ENCODE measurements around the gene TFPI. TPM values are rescaled to one million over a fixed set of nuclear protein-coding genes. Genes with fewer than 3 reads are reported as not detected.
"Not testable (repeated sequence)": the region's sequence is repeated elsewhere in the genome, so short reads cannot be mapped to it uniquely, and the experiment has no call there.

The TFPI gene
- total RNA-seq, 1 donor from 2014 or later, result 54.7 TPM

- DNase-seq (ENCODE audit: low spot score), result no peak
Observed at GRCh38 chr2:187552828-187553681, 1.2 kb downstream of the TFPI start.

GRCh38 chr2:187552381-187552780 is 1.9 kb downstream of the TFPI start:
- DNase-seq (ENCODE audit: low spot score), result no peak

DNA sequence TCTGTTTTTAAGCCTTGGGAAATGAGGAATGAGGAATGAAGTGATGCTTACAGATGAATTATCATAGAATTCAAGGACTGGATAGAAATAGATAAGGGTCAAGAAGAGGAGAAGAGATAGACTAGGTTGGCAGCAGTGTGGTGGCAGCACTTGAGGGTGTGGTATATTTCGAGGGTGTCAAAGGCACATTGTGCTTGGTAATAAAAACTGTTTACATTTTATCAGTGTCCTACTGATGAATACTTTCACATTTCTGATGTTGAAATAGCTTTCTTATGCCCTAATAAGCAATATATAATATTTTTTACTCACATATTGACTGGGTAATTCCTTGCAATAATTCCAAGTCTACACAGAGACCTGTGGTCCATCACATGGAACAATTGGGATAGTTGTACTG is 3.4 kb downstream of the TFPI start:
- DNase-seq (ENCODE audit: low spot score), result no peak

DNA sequence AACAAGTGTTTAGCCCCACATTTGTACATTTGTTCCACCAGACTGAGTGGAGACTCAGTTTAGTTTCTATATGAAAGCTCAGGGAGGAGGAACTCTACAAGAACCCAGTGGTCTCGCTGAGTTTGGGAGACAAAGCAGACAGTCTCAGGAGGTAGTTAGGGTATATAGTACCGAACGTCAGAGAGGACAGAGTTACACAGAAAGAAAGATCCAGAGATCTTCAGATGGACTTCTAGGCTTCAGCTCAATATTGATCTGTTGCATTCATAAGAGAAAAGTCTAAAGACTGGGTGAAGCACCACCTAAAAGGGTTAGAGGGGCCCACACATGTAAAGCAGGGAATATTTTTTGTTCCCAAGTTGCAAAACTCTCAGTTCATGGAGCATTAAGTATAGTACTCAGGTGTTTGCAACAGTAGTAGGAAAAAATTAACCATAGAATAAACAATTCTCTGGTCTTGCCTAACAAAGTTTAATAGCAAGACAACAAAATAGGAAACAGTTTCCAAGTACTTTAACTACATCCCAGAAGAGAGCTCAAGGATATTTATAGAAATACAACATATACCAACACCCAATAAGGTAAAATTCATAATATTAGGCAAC is 4.2 kb downstream of the TFPI start:
- DNase-seq (ENCODE audit: low spot score), result no peak

- DNase-seq (ENCODE audit: low spot score), result no peak
Observed at GRCh38 chr2:187549193-187549592, 5.0 kb downstream of the TFPI start.

DNA sequence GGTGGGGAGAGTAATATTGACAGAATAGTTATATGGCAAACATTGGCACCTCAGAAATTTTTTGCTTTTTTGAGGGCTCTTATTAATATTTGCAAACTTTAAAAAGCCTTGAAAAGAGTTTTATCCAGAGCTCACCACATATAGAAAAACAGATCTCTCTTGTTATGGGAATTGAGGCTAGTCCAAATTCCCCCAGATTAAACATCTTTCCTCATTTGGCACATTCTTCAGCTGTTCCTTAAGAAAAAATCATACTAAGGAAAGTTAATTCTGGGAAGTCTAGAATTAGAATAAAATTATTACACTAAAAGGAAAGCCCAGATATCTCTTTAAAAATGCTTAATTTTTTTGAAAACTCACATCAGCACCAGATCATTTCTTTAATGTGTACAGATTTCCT is 5.6 kb downstream of the TFPI start:
- DNase-seq (ENCODE audit: low spot score), result no peak

DNA sequence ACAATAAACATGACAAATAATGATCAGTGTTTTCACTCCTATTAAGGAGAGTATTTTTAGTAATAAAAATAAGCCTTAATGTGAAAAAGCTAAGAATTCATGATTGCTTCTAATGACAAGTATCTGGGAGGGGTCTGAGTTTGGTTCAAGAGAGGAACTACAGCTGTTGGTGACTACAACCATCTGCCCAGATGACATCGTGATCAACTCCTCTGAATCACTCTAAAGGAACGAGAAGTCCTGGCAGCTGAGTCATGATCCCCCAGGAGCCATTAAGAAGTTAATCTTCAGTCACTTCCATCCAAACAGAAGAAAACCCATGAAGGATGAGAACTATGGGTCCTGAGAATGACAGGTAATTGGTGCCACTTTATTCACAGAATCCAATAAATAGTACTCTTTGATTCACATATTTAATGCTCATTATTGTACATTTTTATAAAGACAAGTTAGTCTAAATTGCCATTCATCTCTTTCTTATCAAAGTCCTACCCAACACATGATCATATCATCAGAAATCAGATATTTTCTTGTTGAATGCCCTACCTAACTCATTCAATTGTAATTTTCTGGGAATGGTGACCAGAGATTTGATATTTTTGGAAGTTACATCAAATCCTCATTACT is 6.8 kb downstream of the TFPI start:
- no peak for DNase-seq (ENCODE audit: low spot score)

- no peak for DNase-seq (ENCODE audit: low spot score)
Observed at GRCh38 chr2:187546762-187547333, 7.4 kb downstream of the TFPI start.

GRCh38 chr2:187545238-187545751 is 8.9 kb downstream of the TFPI start:
- no peak for DNase-seq (ENCODE audit: low spot score)

- DNase-seq (ENCODE audit: low spot score), result no peak
Observed at GRCh38 chr2:187544371-187545080, 9.7 kb downstream of the TFPI start.

DNA sequence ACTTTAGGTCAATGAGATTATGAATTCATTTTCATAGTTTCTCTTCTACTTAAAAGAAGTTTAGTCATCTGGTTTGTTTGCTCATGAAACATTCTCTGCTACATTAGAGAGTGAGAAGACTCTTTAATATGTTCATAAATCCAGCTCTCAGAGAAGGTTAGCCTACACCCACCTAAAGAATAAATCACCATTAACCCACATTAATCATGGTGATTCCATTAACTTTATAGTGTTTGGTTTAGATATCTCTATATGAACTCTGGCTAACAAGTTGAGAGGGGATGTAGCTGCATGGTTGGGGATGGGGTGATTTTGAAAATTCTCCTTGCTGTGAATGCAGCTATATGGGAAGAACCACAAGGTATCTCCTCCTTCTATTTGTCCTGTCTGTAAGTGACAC is 10.7 kb downstream of the TFPI start:
- no peak for DNase-seq (ENCODE audit: low spot score)

DNA sequence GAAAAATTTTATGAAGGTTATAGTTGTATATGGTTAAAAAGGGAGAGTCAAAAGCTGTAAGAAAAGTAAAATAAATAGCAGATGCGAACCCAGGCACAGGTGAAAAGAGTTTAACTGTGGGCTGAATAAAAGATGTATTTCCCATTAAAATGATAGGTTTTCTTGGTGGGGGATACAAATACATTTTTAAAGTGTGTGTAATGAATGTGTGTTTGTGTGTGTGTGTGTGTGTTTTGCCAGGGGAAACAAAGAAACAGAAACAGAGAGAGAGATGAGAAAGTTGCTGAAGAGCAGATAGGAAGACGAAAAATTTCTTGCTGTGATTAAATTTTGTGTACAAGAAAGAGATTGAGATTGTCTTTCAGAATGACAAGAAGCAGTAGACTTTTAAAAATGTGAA is 12.1 kb downstream of the TFPI start:
- no peak for DNase-seq (ENCODE audit: low spot score)

DNA sequence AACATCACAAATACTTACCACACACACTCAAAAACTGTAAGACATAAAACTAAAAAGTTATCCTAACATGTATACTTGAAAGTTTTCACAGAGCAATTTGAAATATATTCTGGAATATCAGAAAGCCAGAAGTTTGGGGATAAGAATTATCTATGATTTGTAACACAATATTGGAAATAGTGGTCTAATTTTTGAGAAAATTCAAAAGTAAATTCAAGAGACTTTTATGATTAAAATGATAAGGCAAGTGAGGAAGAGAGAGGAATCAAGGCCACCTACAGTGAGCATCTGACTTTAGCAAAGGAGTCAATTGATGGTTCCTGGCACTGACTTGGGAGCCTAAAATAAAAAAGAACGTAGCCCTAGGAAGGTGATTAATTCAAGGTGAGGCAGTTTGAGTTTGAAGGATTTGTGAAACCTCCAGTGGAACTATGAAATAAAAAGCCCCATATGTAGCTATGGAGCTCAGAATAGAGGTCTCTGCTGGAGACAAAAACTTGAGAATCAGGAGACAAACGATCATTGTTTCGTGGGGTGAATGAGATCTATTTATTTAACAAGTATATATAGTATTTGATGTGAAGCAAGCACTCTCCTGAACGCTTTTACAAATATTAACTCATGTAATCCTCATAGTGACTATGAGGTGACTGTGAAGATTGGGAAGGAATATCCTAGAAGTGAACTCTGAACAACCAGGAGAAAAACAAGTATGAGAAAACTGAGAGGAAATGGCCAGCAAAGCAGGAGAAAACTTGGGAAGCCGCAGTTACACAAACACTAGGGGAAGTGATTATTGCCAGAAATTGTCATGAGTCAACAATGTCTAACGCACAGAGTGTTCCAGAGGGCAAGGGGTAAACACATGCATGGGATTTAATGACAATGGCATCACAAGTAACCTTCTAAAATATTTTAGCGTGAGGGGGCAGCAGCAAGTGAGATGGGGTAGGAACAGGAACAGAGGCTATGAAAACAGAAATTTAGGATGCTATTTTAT is 12.8 kb downstream of the TFPI start:
- DNase-seq (ENCODE audit: low spot score), result no peak

DNA sequence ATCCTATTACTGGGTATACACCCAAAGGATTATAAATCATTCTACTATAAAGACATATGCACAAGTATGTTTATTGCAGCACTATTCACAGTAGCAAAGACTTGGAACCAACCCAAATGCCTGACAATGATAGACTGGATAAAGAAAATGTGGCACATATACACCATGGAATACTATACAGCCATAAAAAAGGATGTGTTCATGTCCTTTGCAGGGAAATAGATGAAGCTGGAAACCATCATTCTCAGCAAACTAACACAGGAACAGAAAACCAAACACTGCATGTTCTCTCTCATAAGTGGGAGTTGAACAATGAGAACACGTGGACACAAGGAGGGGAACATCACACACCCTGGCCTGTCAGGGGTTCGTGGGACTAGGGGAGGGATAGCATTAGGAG is 16.0 kb downstream of the TFPI start:
- DNase-seq (ENCODE audit: low spot score), result not testable (repeated sequence)

DNA sequence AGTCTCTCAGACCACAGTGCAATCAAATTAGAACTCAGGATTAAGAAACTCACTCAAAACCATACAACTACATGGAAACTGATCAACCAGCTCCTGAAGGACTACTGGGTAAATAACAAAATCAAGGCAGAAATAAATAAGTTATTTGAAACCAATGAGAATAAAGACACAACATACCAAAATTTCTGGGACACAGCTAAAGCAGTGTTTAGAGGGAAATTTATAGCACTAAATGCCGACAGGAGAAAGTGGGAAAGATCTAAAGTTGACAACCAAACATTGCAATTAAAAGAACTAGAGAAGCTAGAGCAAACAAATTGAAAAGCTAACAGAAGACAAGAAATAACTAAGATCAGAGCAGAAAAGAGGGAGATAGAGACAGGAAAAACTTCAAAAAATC is 18.9 kb downstream of the TFPI start:
- DNase-seq (ENCODE audit: low spot score), result not testable (repeated sequence)

- no peak for DNase-seq (ENCODE audit: low spot score)
Observed at GRCh38 chr2:187532333-187533120, 21.7 kb downstream of the TFPI start.

GRCh38 chr2:187529977-187530721 is 24.1 kb downstream of the TFPI start:
- no peak for DNase-seq (ENCODE audit: low spot score)

GRCh38 chr2:187529248-187529976 is 24.8 kb downstream of the TFPI start:
- no peak for DNase-seq (ENCODE audit: low spot score)
